Thyroid gland (tissue), 4 donors: ENCODE measurements around the gene CUTC. TPM values are rescaled to one million over a fixed set of nuclear protein-coding genes. Genes with fewer than 3 reads are reported as not detected.

ENCODE experiments used
- DNase-seq, 2 donors: peaks; one replicate each; pipeline ENCODE4 v3.0.0-alpha.2; 2019
- H3K27ac ChIP-seq, 3 donors: fragments of 200-600 bp; sonication (generic); 1 replicate in 2 of 3; 2 replicates in 1 of 3; pipeline ENCODE4 v1.5.1; 2016 to 2019; ENCODE audit warnings: mild to moderate bottlenecking in 1 of 3, moderate library complexity in 1 of 3
- H3K27me3 ChIP-seq: fragments of 200-600 bp; sonication (generic); one replicate; pipeline ENCODE4 v1.5.1; 2019
- H3K36me3 ChIP-seq, 2 donors: fragments of 200-600 bp; sonication (generic); one replicate each; pipeline ENCODE4 v1.5.1; 2016 to 2019
- H3K4me1 ChIP-seq, 2 donors: fragments of 200-600 bp; sonication (generic); one replicate each; pipeline ENCODE4 v1.5.1; 2017 to 2019
- H3K4me3 ChIP-seq, 3 donors: fragments of 200-600 bp; sonication (generic); replicated peaks in 1 of 3; 1 replicate in 2 of 3; 2 replicates in 1 of 3; pipeline ENCODE4 v1.5.1; 2016; ENCODE audit warnings: mild to moderate bottlenecking in 1 of 3
- H3K9me3 ChIP-seq: fragments of 200-600 bp; sonication (generic); one replicate; pipeline ENCODE4 v1.5.1; 2017
- CTCF ChIP-seq, 6 experiments: fragments of 200-600 bp in 3 of 6; fragments of 450-650 bp in 3 of 6; sonication (generic) in 3 of 6; IDR thresholded peaks; one replicate each; pipeline ENCODE4 v1.5.1; 2016 to 2019; ENCODE audit warnings: antibody characterized with exemption in 6 of 6, mild to moderate bottlenecking in 2 of 6, inconsistent platforms in 1 of 6, moderate library complexity in 1 of 6
- POLR2A ChIP-seq, 2 donors: fragments of 450-650 bp; IDR thresholded peaks; one replicate each; pipeline ENCODE4 v1.6.1; 2017; ENCODE audit warnings: antibody characterized with exemption in 2 of 2, mild to moderate bottlenecking in 2 of 2, moderate library complexity in 1 of 2
- WGBS, 2 donors: methylation state at CpG; one replicate each; pipeline ENCODE4 v1.1.5; 2017; 5-methylcytosine and 5-hydroxymethylcytosine counted together
- intact Hi-C: fragments of 100-400 bp; cut with DNase I; formaldehyde crosslinking; loops from one replicate; pipeline ENCODE4 v1.15.1; 2023
- total RNA-seq, 4 donors: library from RNA; depleted of rRNA; stranded (reverse); fragments of >200 nt; gene quantifications; one replicate each; pipeline ENCODE4 v1.2.3, GENCODE V29; 2016

Gene CUTC
- total RNA-seq, 4 donors from 2014 or later, result 18.6 to 25.7 (median 20.7) TPM

GRCh38 chr10:99781734-99782429 is 49.8 kb downstream of the CUTC start:
- Histone ChIP-seq H3K4me1 (no peaks in the 10 kb centered on the region), H3K27ac (no peak overlapping the region), H3K27me3 (no peaks in the 10 kb centered on the region), H3K9me3 (no peaks in the 10 kb centered on the region), H3K36me3 (no peaks in the 10 kb centered on the region), H3K4me3 (no peak overlapping the region)
- TF ChIP-seq POLR2A (IDR thresholded peaks at IDR 0.05), result no peak
- TF ChIP-seq CTCF (IDR thresholded peaks at IDR 0.05), result no peak
- WGBS, 2 donors, result 79 to 85% methylated on average over 5 of the region's 5 CpGs
- no peak for DNase-seq
- intact Hi-C loops, result no loop called here

- TF ChIP-seq POLR2A (IDR thresholded peaks at IDR 0.05) (no peak), CTCF (IDR thresholded peaks at IDR 0.05) (no peak)
- intact Hi-C loops, result no loop called here
- no peaks in the 10 kb centered on the region for H3K9me3 ChIP-seq
- H3K4me3 ChIP-seq, result no peak within 1 kb of the TSS
- no peak for DNase-seq
- 82 to 88% methylated on average over 7 of the region's 7 CpGs for WGBS, 2 donors
- H3K36me3 ChIP-seq, result no peaks in the 10 kb centered on the region
- no peak within 1 kb of the TSS for H3K27ac ChIP-seq
- no peaks in the 10 kb centered on the region for H3K4me1 ChIP-seq
- H3K27me3 ChIP-seq, result no peaks in the 10 kb centered on the region
Observed at GRCh38 chr10:99782447-99783286, 50.6 kb downstream of the CUTC start, which contains the start of gene ABCC2. ABCC2 (plus strand) TSS chr10:99782640; CDS start chr10:99782845, 205 bp downstream.

GRCh38 chr10:99784016-99784726 is 52.1 kb downstream of the CUTC start:
- intact Hi-C loops, result no loop called here
- H3K27ac ChIP-seq, result no peak overlapping the region

GRCh38 chr10:99784727-99785441 is 52.9 kb downstream of the CUTC start:
- 79 to 86% methylated on average over 6 of the region's 6 CpGs for WGBS, 2 donors
- no peak overlapping the region for H3K27ac ChIP-seq
- no peak for DNase-seq
- intact Hi-C loops, result no loop called here
- TF ChIP-seq POLR2A (IDR thresholded peaks at IDR 0.05) (no peak), CTCF (IDR thresholded peaks at IDR 0.05) (no peak)
- no peaks in the 10 kb centered on the region for H3K4me1 ChIP-seq
- H3K4me3 ChIP-seq, result no peak overlapping the region
- H3K27me3 ChIP-seq, result no peaks in the 10 kb centered on the region
- H3K36me3 ChIP-seq, result no peaks in the 10 kb centered on the region
- no peaks in the 10 kb centered on the region for H3K9me3 ChIP-seq

More at GRCh38 chr10:99784016-99784726, 52.1 kb downstream of the CUTC start:
- no peaks in the 10 kb centered on the region for H3K9me3 ChIP-seq
- no peak for TF ChIP-seq CTCF (IDR thresholded peaks at IDR 0.05)
- TF ChIP-seq POLR2A (IDR thresholded peaks at IDR 0.05), result no peak
- no peaks in the 10 kb centered on the region for H3K36me3 ChIP-seq
- H3K27me3 ChIP-seq, result no peaks in the 10 kb centered on the region
- DNase-seq, result peak; percentile 3 to 6
- no peak overlapping the region for H3K4me3 ChIP-seq
- WGBS, 2 donors, result 68 to 73% methylated on average over 7 of the region's 7 CpGs
- no peaks in the 10 kb centered on the region for H3K4me1 ChIP-seq
